HG03097 (cell line): ENCODE results near the gene UQCRC2.
"Not testable (repeated sequence)": the region's sequence is repeated elsewhere in the genome, so short reads cannot be mapped to it uniquely, and the experiment has no call there.

Experiments
- ATAC-seq: cut with Tn5 transposase; IDR thresholded peaks from one replicate; pipeline ENCODE4 v1.9.1; 2021; ENCODE audit not compliant: unreplicated experiment, low FRiP score

Gene UQCRC2

DNA sequence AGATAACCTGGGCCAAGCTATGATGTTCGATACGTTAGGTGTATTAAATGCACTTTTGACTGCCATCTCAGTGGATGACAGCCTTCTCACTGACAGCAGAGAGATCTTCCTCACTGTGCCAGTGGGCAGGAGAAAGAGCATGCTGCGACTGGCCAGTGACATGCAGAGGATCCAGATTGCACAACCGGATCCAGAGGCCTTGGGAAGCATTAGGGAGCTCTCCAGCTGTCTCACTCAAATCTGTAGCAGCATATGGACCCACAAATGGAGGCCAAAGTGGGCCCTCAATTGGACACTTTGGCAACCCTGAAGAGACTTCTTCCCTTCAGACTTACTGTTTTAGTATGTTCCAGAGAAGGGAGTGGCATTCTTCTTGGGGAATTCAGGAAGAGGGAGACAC is 26.9 kb downstream of the UQCRC2 start:
- no peak for ATAC-seq

DNA sequence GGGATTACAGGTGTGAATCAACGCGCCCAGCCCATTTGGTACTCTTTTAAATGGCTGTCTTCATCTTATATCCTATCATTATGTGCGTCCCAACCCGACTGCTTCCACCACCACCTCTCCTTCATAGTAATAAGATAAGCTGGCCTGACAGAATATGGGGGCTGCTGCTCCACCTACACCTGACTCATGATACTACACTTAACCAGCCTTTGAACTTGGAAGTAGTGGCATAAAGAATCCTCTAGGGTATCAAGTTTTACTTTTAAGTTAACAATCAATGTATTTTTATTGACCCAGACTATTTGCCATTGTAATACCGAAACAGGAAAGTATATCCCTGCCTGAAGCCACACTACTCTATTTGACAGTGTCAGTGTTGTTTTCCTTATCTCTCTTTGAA is 28.9 kb downstream of the UQCRC2 start:
- ATAC-seq = no peak

DNA sequence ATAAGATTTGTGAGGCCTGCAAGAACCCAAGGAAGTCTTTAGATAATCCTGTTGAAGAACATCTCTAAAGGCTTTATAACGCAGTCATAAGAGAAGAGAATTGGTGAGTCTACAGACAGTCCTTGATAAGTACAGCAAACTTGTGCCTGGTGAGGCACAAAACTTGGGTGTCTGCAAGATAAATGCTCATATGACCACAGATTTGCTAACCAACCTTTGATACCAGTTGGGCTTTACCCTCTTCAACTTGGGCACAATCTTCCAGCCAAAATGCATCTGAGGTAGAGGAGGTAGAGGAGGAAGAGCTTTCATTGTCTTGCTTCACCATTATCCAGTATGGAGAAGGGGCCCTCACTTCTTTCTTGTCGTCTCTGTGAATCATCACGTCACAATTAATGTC is 30.9 kb downstream of the UQCRC2 start:
- ATAC-seq = no peak

DNA sequence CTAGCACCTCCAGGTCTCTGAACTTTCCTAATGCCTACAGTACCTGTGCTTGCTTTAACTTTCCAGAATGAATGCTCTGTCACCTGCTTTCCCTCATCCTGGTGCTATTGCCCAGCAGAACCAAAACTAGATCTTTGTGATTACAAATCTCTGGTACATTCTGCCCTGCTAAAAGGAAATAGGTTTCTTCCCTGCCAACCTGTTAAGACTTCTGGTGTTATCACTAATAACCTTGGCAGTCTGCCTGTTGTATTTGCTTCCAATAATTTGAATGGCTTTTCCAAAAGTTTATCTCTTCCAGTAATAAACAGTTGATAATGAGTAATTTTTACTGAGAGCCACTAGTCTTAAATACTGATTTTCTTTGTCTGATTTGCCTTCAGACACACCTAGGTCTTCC is 32.4 kb downstream of the UQCRC2 start:
- ATAC-seq = no peak

DNA sequence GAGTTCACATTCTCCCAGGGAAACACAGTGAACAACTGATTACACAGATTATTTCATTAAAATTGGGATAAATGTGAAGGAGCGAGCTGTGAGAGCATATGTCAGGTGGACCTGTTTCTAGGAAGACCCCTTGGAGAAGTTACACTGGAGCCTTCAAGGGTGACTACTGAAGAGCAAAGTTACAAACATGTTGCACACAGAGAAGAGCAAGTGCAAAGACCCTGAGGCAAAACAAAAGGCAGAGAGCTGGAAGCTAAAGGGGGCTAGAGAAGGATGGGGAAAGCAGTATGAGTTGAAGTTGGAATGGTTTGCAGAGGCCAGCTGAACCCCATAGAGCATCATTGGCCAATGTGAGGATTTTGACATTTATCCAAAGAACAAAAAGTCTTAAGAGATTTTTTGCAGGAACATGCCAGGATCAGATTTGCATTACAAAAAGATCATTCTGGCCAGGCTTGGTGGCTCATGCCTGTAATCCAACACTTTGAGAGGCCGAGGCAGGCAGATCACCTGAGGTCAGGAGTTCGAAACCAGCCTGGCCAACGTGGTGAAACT is 33.6 kb downstream of the UQCRC2 start:
- ATAC-seq = no peak

DNA sequence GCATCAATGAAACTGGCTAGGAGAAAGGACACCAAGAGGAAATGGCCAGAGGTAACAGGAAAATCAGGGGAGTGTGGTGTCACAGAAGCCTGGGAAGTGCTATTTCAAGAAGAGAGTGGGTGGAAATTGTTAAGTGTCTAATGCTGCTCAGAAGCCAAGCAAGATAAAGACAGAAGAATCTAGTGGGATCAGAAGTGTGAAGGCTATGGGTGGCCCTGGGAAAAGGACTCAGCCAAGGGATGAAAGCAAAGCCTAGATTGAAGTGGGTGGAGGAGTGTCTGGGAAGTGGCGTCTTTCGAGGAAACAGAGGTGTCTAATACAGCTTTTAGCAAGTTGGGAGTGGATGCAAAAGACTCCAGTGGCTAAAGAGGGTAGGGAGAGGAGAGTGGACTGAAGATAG is 34.3 kb downstream of the UQCRC2 start:
- ATAC-seq = no peak

DNA sequence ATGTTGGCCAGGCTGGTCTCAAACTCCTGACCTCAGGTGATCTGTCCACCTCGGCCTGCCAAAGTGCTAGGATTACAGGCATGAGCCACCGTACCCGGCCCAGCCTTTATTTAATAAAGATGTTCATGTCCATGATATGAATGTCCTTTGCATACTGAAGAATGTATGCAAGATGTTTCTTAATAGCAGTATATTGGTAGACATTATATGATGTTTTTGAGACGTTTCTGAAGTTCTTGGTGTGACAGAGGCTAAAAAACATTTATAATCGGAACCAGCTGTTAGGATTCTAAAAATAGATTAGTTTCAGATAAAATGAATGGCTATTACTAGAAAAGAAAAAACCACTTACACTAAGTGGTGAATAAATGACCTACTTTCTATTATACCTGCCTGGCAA is 36.0 kb downstream of the UQCRC2 start:
- ATAC-seq = no peak

DNA sequence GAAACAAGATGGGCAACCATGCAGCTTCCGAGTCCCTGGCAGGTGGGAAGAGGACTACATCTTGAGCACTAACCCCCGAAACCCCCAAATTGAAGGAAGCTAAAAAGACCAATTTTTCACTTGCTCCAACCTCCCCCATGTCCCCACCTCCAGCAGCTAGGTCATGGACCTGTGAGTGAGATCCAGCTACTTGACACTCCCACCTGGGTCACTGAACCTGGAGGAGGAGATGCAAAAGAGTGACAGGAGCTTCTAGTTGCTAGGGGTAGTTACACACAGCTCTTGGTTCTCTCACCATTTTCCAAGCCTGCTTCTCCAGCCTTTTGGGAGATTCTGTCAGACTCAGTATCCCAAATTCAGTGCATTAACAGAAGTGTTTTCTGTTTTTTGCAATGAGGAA is 36.6 kb downstream of the UQCRC2 start:
- ATAC-seq = no peak

DNA sequence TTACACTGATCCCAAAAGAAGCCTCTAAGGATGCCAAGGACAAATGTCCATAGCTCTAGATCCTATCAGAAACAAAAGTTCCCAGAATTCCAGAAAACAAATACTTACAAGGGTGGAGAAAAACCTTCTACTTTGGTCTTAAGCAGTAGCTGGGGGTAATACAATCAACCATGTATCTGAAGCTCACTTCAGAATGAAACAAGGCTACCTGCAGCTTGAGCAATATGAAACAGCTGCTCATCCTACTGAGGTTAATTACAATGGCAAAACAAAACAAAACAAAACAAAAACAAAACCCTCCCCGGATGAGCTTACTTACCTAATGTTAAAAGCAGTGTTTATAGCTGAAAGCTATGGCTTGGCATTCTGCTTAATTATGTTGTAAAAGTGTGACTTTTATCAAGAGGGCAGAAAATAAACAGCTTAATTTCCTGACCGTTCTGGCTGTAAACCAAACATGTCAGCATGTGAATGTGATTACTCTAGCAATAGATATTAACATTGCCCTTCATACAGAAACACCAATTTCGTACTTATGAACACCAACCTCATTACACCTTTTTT is 37.3 kb downstream of the UQCRC2 start:
- no peak for ATAC-seq

DNA sequence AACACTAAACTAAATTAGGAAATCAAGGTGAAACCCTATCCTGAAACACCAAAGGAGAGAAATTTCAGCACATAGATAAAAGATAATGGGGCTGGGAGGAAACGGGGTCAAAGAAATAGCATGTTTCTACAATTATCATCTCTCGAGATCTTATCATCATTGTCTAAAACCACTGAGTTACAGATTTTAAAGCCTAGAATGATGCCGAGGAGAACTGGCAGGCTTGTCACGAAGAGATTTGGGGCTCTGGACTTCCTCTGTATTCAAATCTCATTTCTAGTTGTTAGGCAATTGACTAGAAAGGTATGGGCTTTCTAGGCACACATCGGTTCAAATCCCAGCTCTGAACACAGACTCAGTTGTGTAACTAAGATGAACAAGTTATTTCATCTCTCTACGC is 38.5 kb downstream of the UQCRC2 start:
- no peak for ATAC-seq

DNA sequence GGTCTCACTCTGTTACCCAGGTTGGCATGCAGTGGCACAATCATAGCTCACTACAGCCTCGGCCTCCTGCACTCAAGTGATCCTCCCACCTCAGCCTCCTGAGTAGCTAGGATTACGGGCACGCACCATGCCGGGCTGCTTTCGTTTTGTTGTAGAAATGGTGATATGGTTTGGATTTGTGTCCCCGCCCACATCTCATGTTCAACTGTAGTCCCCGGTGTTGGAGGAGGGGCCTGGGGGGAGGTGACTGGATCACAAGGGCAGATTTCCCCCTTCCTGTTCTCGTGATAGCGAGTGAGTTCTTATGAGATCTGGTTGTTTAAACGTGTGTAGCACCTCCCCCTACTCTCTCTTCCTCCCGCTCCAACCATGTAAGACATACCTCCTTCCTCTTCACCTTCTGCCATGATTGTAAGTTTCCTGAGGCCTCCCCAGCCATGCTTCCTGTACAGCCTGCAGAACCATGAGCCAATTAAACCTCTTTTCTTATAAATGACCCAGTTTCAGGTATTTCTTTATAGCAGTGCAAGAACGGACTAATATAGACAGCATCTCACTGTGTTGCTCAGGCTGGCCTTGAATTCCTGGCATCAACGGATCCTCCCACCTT is 41.8 kb downstream of the UQCRC2 start:
- no peak for ATAC-seq

DNA sequence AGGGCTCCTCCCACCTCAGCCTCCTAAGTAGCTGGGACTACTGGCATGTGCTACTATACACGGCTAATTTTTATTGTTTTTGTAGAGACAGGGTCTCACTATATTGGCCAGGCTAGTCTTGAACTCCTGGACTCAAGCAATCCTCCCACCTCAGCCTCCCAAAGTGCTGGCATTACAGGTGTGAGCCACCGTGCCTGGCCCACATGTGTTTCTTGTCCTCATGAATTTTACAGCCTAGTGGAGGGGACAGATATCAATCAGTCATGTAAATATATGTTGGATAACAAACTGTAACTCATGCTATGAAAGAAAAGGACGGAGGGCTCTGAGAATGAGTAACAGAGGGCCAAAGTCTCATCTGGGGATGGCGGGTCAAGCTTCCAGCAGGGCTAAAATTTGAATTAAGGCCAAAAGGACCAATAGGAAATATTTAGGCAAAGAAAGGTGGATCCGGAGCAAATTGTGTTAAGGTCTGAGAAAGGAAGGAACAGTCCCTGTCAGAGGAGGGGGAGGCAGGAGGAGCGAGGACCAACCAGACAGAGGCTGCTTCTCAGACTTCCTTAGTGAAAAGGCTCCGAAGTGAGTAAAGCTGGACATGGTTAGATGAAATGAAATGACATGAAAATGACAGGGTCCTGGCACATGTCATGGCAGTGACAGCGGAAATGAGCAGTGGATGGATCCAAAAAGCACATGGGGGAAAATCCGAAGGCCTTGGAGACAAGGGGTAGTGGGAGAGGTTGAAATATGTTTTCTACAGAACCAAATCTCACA is 43.9 kb downstream of the UQCRC2 start:
- ATAC-seq = no peak

DNA sequence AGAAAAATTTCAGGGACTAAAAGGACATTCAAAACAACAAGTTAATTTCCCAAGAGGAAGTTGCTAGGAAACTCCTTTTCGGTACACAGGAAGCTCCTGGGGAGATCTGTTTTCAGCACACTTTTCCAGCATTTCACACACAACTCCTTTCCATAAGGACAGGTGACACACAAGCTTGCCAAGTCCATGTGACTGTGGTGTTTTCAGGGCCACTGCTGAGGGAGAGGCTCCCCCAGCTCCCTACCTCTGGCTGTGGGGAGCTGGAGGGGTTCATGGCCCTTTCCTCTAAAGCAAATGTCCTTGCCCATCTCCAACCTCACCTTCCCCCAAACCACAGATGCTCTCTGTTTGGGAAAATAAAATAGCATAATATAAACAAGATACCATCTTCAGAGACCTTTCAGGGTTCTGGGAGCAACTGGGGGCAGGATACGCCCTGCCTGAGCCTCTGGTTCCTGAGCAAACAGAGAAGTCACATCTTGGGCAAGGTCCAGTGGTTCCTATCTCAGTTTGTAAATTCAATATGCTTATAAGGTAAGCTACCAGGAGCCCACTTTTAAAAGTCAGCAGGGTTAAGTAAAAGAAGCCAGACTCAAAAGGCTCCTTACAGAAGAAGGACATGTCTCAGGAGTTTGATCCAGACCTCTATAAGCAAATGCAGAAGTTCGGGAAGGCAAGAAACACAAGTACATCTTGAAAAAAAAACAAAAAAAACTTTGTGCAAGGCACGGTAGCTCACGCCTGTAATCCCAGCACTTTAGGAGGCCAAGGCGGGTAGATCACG is 44.7 kb downstream of the UQCRC2 start:
- no peak for ATAC-seq

DNA sequence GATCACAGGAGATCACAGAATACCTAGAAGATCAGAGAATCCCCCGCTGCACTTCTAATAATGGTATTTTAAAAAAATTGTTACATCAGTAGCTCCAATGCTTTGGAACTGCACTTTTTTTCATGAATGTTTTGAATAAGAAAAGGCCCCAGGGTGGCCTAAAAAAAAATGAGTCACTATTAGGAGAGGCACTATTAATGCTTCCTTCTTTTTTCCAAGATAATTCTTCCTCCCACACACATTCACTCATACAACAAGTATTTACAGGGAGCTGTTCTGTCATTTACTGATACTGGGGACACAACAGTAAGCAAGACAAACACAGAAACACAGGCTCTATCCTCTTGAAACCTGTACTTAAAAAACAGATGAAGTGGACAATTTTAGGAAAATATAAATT is 48.4 kb downstream of the UQCRC2 start:
- ATAC-seq = no peak

DNA sequence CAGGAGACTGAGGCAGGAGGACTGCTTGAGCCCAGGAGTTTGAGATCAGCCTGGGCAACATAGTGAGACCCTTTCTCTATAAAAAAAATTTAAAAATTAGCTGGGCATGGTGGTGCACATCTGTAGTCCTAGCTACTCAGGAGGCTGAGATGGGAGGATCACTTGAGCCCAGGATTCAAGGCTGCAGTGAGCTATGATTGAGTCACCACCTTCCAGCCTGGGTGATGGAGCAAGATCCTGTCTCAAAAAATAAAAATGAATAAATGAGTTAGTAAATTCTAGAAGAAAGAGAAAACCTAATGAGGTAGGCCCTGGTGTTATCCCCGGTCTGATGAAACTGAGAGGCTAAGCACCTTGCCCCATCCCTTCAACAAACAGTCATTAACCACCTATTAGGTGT is 48.9 kb downstream of the UQCRC2 start:
- ATAC-seq = not testable (repeated sequence)

DNA sequence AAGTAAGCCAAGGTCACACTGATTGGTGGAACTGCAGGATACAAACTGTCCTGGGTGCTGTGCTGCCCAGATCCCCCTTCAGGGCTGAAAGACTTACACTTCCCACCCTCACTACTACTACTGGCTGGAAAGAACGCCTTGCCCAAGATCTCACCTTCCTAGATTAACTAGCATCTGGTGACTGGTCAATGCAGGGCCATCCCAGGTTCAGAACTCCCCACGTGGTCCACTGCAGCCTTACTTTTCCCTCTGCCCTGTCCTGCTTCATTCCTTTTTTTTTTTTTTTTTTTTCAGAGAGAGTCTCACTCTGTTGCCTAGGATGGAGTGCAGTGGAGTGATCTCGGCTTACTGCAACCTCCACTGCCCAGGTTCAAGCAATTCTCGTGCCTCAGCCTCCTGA is 50.0 kb downstream of the UQCRC2 start:
- ATAC-seq = no peak

DNA sequence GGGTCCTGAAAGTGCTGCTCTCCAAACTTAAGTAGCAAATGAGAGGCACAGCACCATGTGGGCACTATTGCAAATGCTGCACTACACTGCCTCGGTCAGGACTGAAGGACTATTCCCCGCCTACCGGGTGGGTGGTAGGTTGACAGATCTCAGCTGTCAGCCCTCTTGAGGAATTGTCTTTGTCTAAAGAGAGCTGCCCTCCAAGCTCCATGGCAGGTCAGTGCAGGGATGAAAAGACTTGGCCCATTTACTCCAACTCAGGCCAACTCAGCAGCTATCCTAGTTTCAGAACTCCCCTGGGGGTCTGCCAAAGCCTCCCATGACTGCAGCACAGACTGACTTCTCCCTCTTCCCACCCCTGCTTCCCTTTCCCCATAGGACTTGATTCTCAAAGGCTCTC is 51.2 kb downstream of the UQCRC2 start:
- no peak for ATAC-seq

DNA sequence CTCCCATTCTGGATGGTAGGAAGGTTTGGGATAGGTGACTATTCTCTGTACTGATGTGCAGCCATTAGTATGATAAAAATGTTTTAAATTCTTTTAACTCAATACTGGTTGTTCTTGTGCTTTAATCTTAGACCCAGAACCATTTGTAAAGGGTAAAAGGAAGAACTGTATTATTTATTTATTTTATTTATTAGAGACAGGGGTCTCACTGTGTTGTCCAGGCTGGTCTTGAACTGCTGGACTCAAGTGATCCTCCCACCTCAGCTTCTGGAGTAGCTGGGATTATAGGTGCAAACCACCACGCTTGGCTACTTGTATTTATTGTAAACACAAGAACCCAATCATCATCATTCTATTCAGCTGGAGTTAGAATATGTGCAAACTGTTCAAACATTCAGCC is 52.6 kb downstream of the UQCRC2 start:
- ATAC-seq = no peak

DNA sequence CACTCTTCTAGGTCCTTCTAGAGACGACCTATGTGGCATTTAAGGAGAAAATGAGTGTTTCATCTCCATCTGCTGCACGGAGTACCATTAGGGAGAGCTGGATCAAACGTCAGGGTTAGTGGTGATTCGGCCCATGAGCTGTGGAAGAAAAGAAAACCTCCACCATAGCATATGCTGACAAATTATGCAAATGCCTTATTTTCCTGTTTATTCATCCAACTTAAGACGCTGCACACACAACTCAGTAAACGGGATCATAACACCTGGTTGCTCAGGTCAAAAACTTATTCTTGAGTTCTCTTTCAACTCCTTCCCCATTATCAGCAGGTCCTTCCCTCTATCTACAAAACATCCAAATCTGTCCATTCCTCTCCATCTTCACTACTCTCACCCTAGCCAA is 53.5 kb downstream of the UQCRC2 start:
- ATAC-seq = no peak

DNA sequence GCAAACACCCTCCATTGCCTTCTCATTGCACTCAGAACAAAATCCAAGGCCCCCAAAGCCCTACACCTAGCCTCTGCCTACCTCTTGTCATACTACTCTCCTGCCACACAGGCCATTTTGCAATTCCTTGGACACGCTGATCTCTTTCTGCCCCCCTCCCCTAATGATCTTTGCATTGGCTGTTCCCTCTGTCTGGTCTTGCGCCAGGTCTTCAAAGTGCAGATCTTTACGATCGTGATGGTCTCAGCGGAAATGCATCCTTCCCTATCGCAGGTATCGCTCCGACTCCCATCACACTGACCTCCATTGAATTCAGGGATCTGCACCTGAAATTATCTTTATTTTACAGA is 54.0 kb downstream of the UQCRC2 start:
- no peak for ATAC-seq

DNA sequence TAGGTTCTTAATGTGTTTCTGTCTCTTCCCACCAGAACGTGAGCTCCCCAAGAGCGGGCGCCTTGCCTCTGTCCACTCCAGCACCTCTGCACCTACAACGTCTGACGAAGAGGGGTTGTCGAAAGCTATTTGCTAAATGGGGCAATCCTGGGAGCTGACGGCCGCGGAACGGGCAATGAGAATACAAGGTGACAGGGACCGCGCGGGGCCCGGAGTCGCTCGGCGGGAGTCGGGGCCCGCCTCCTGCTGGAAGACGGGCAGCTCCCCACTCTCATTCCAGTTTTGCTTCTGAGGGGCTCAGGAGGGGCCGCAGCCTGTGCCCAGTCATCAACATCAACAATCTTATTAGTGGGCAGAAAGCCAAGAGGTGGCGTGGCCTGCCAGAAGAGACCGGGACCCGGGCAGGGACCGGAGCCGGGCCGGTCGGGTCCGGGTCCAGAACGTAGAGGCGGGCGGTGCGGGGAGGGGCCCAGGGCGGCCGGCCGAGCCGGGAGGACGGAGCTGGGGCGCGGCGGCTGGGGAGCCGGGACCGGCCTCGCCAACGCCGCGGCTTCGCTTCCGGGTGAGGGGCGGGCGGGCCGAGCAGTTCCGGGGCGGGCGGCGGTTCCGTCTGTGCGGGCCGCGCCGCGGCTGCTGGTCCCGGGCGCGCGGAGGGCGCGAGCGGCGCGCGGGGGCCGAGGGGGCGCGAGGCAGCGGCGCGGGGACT is 54.5 kb downstream of the UQCRC2 start, which contains the start of gene MOSMO:
TSS of gene MOSMO (plus strand) at position 603 of the 706 bp plus-strand sequence. CDS start 191 bp downstream, outside the sequence.
- no peak for ATAC-seq
